ENCODE data around the gene CCL4L2. TPM values are rescaled to one million over a fixed set of nuclear protein-coding genes. Genes with fewer than 3 reads are reported as not detected.
"Not testable (repeated sequence)": the region's sequence is repeated elsewhere in the genome, so short reads cannot be mapped to it uniquely, and the experiment has no call there.

Gene CCL4L2
- polyA plus RNA-seq, 6 donors from 2014 or later: 1.6 to 6.6 TPM; not detected in 4

DNA sequence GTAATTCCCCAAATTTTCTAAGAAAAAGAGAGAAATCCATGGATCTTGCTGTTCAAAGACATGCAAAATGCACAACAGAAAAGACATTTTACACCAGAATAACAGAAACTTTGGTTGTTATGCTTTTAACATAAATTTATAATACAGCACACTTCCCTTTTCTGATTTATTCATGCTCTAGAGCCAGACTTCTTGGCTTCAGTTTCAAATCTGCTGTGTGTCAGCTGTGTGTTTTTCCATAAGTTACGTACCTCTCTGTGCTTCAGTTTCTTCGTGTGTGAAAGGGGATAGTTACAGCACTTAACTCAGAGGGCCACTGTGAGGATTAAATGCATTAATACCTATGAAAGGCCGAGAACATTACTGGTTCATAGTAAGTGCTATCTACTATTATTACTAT is 7.5 kb upstream of the CCL4L2 start:
- H3K9me3 Mint-ChIP-seq: no peaks in the 10 kb centered on the region
- no peak for ATAC-seq (ENCODE audit: low read depth in 2 of 2)
- peak overlapping the region in 1 of 6 donors; percentile 4 for H3K27ac Mint-ChIP-seq
- peaks cover 13 to 28% (median 15%) of the 10 kb centered on the region in 3 donors for H3K27me3 Mint-ChIP-seq
- peaks cover 52 to 78% (median 60%) of the 10 kb centered on the region in 3 donors for H3K4me1 Mint-ChIP-seq
- peak overlapping the region in 4 of 8 donors; percentile 4 to 77 (median 19) for H3K4me3 Mint-ChIP-seq
- H3K36me3 Mint-ChIP-seq: no peaks in the 10 kb centered on the region
- no peak for DNase-seq

GRCh38 chr17:36204724-36205500 is 6.0 kb upstream of the CCL4L2 start:
- H3K4me3 Mint-ChIP-seq: peak overlapping the region in 1 of 8 donors; percentile 8

GRCh38 chr17:36205637-36206485 is 5.0 kb upstream of the CCL4L2 start:
- no peak for ATAC-seq (ENCODE audit: low read depth in 2 of 2)
- peak overlapping the region in 4 of 8 donors; percentile 8 to 68 (median 12) for H3K4me3 Mint-ChIP-seq
- no peaks in the 10 kb centered on the region for H3K9me3 Mint-ChIP-seq
- H3K36me3 Mint-ChIP-seq: no peaks in the 10 kb centered on the region
- H3K27ac Mint-ChIP-seq: peak overlapping the region in 2 of 6 donors; percentile 1 to 54
- peaks cover 13 to 28% (median 15%) of the 10 kb centered on the region in 3 donors for H3K27me3 Mint-ChIP-seq
- DNase-seq: no peak
- H3K4me1 Mint-ChIP-seq: peaks cover 49 to 71% (median 66%) of the 10 kb centered on the region in 3 donors

More at GRCh38 chr17:36204724-36205500, 6.0 kb upstream of the CCL4L2 start:
- ATAC-seq (ENCODE audit: low read depth in 2 of 2) (no peak), DNase-seq (no peak)
- Mint-ChIP-seq H3K36me3 (no peaks in the 10 kb centered on the region), H3K4me1 (peaks cover 47 to 68% (median 57%) of the 10 kb centered on the region in 3 donors), H3K27ac (peak overlapping the region in 1 of 6 donors; percentile 21), H3K9me3 (no peaks in the 10 kb centered on the region), H3K27me3 (peaks cover 13 to 28% (median 15%) of the 10 kb centered on the region in 3 donors)

DNA sequence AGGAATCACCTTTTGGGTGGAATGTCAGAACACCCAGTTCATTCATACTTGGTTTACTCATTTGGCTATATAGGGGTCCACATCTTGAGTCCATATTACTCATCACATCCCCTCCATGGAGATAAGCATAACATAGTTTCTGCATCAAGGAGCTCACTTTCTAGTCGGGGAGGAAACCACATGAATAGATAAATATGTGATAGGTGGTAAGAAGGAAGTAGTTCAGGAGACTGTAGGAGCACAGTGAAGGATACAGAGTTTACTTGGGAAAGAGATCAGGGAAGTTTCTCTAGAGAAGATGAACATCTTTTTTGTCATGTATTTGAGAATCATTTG is 4.4 kb upstream of the CCL4L2 start:
- Mint-ChIP-seq H3K4me3 (peak overlapping the region in 3 of 8 donors; percentile 1 to 83 (median 77)), H3K27me3 (peaks cover 13 to 28% (median 15%) of the 10 kb centered on the region in 3 donors), H3K4me1 (peaks cover 51 to 72% (median 69%) of the 10 kb centered on the region in 3 donors)
- not testable (repeated sequence) for DNase-seq; H3K36me3 Mint-ChIP-seq; H3K27ac Mint-ChIP-seq; ATAC-seq (ENCODE audit: low read depth in 2 of 2); H3K9me3 Mint-ChIP-seq

DNA sequence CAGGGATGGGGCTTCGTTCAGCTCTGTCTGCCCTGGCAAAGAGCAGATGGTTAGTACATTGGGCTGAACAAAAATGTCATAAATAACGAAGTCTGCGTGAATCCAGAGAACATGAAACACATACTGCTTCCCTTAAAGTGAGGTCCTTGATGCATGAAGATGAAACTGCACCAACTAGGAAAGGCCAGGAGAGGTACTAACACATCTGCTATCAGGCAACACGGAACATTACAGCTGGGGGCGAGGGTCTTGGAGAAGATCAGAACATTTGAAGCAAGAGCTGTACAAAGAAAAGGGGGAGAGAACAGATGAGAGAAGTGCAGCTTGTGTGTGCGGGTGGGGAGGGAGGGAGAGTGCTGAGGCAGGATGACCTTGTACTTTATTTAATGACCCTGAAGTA is 3.5 kb upstream of the CCL4L2 start:
- H3K9me3 Mint-ChIP-seq; H3K36me3 Mint-ChIP-seq; ATAC-seq (ENCODE audit: low read depth in 2 of 2); DNase-seq: not testable (repeated sequence)
- peaks cover 49 to 72% (median 69%) of the 10 kb centered on the region in 3 donors for H3K4me1 Mint-ChIP-seq
- peak overlapping the region in 4 of 8 donors; percentile 28 to 83 (median 64) for H3K4me3 Mint-ChIP-seq
- H3K27ac Mint-ChIP-seq: peak overlapping the region in 1 of 6 donors; percentile 74
- H3K27me3 Mint-ChIP-seq: peaks cover 13 to 25% (median 15%) of the 10 kb centered on the region in 3 donors

DNA sequence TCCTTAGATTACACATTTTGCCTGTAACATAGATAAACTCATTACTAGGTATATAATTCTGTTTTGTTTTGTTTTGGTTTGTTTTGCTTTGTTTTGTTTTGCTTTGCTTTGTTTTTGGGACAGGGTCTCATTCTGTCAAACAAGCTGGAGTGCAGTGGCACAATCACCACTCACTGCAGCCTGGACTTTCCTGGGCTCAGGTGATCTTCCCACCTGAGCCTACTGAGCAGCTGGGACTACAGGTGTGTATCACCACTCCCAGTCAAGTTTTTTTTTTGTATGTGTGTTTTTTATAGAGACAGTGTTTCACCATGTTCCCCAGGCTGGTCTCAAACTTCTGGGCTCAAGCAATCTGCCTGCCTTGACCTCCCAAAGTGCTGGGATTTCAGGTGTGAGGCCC is 1.3 kb upstream of the CCL4L2 start:
- Mint-ChIP-seq H3K4me3 (peak overlapping the region in 4 of 8 donors; percentile 19 to 80 (median 50)), H3K27ac (peak overlapping the region in 2 of 6 donors; percentile 19 to 69), H3K36me3 (no peaks in the 10 kb centered on the region), H3K9me3 (no peaks in the 10 kb centered on the region), H3K4me1 (peaks cover 46 to 66% (median 56%) of the 10 kb centered on the region in 3 donors), H3K27me3 (peaks cover 19 to 35% (median 20%) of the 10 kb centered on the region in 3 donors)
- DNase-seq (no peak), ATAC-seq (ENCODE audit: low read depth in 2 of 2) (no peak)

- Mint-ChIP-seq H3K27me3 (peaks cover 7 to 31% (median 16%) of the 10 kb centered on the region in 3 donors), H3K4me3 (peak overlapping the region in 5 of 8 donors; percentile 12 to 57 (median 53)), H3K4me1 (peaks cover 38 to 51% (median 41%) of the 10 kb centered on the region in 3 donors), H3K27ac (peak overlapping the region in 4 of 6 donors; percentile 44 to 62 (median 51))
- not testable (repeated sequence) for H3K9me3 Mint-ChIP-seq; DNase-seq; H3K36me3 Mint-ChIP-seq; ATAC-seq (ENCODE audit: low read depth in 2 of 2)
Measured at GRCh38 chr17:36211484-36212271, 815 bp downstream of the CCL4L2 start.

DNA sequence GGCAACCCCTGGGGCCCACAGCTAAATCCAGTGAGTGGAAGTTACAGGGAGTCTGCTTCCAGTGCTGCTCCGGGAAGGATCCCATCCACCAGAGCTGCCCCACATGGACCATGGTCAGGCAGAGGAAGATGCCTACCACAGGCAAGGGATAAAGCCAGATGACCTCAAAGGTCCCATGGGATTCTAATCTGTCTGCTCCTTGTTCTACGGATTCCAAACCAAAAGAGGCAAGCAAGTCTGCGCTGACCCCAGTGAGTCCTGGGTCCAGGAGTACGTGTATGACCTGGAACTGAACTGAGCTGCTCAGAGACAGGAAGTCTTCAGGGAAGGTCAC is 1.4 kb downstream of the CCL4L2 start:
- Mint-ChIP-seq H3K4me1 (peaks cover 33 to 45% (median 35%) of the 10 kb centered on the region in 3 donors), H3K27ac (peak overlapping the region in 1 of 6 donors; percentile 38), H3K9me3 (no peaks in the 10 kb centered on the region), H3K4me3 (peak overlapping the region in 1 of 8 donors; percentile 53), H3K27me3 (peaks cover 6 to 30% (median 13%) of the 10 kb centered on the region in 3 donors), H3K36me3 (no peaks in the 10 kb centered on the region)
- no peak for DNase-seq
- no peak for ATAC-seq (ENCODE audit: low read depth in 2 of 2)

DNA sequence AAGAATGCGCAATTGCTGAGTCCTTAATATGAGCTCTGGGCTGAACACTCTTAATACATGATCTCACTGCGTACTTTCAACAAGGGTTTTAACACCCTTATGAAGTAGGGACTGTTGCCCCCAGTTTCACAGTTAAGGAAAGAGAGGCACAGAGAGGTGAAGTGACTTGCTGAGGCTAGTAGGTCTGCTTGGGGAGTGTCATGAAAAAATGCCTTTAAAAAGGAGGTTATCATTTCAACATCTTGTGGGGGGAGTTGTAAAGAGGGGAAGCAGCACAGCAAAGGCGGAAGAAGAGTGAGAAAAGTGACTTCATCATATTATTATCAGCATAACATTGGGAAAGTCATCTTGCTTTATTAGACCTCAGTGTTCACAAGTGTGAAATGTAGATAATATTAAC is 2.1 kb downstream of the CCL4L2 start:
- no peak for DNase-seq
- peaks cover 6 to 32% (median 14%) of the 10 kb centered on the region in 3 donors for H3K27me3 Mint-ChIP-seq

DNA sequence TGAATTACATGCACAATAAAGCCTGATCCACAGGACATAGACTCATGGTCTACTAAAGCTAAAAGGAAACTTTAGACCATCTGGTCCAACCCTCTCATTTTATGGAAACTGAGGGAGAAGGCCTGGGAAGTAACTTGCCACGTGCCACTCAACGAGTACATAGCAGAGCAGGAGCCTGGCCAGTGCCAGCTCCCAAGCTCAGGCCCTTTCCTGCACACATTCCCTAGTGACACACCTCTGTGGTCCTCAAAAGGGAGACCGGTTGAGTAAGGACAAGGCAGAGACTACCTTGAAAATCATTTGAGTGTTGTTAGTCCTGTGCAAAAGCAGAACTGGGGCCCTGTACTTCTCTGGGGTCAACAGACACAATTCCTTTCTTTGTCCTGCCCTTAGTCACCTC is 2.8 kb downstream of the CCL4L2 start:
- ATAC-seq (ENCODE audit: low read depth in 2 of 2) (no peak), DNase-seq (no peak)
- Mint-ChIP-seq H3K27ac (no peak overlapping the region), H3K27me3 (peaks cover 11 to 39% (median 15%) of the 10 kb centered on the region in 3 donors), H3K36me3 (peaks cover 0 to 6% of the 10 kb centered on the region in 2 donors), H3K4me3 (no peak overlapping the region), H3K9me3 (peaks cover 0 to 10% (median 3%) of the 10 kb centered on the region in 7 donors), H3K4me1 (peaks cover 29 to 37% (median 31%) of the 10 kb centered on the region in 3 donors)

More for the DNA sequence above, 2.1 kb downstream of the CCL4L2 start:
- no peak for ATAC-seq (ENCODE audit: low read depth in 2 of 2)
- peak overlapping the region in 2 of 6 donors; percentile 7 to 50 for H3K27ac Mint-ChIP-seq
- no peak overlapping the region for H3K4me3 Mint-ChIP-seq
- peaks cover 0 to 2% (median 0%) of the 10 kb centered on the region in 7 donors for H3K9me3 Mint-ChIP-seq
- H3K4me1 Mint-ChIP-seq: peaks cover 29 to 38% (median 31%) of the 10 kb centered on the region in 3 donors
- no peaks in the 10 kb centered on the region for H3K36me3 Mint-ChIP-seq

DNA sequence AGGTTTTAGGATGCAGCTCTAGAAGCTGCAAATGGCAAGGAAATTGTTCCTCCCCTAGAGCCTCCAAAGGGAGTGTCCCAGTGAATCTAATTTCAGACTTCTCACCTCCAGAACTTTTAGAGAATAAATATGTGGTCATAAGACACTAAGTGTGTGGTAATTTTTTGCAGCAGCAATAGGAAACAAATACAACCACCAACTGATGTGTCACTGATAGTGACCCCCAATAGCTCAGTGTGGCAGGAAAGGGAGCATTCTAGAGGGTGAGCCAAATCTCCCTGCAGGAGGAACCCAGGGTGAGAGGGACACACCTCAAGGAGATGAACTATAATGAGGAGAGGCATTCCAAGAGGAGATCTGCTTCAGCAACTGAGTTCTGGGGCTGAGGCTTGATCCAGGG is 4.1 kb downstream of the CCL4L2 start:
- Mint-ChIP-seq H3K36me3 (peaks cover 0 to 12% of the 10 kb centered on the region in 2 donors), H3K27ac (no peak overlapping the region), H3K4me3 (no peak overlapping the region), H3K27me3 (peaks cover 15 to 42% (median 15%) of the 10 kb centered on the region in 3 donors), H3K9me3 (peaks cover 0 to 17% (median 5%) of the 10 kb centered on the region in 7 donors), H3K4me1 (peaks cover 24 to 32% (median 25%) of the 10 kb centered on the region in 3 donors)
- ATAC-seq (ENCODE audit: low read depth in 2 of 2) (no peak), DNase-seq (no peak)

DNA sequence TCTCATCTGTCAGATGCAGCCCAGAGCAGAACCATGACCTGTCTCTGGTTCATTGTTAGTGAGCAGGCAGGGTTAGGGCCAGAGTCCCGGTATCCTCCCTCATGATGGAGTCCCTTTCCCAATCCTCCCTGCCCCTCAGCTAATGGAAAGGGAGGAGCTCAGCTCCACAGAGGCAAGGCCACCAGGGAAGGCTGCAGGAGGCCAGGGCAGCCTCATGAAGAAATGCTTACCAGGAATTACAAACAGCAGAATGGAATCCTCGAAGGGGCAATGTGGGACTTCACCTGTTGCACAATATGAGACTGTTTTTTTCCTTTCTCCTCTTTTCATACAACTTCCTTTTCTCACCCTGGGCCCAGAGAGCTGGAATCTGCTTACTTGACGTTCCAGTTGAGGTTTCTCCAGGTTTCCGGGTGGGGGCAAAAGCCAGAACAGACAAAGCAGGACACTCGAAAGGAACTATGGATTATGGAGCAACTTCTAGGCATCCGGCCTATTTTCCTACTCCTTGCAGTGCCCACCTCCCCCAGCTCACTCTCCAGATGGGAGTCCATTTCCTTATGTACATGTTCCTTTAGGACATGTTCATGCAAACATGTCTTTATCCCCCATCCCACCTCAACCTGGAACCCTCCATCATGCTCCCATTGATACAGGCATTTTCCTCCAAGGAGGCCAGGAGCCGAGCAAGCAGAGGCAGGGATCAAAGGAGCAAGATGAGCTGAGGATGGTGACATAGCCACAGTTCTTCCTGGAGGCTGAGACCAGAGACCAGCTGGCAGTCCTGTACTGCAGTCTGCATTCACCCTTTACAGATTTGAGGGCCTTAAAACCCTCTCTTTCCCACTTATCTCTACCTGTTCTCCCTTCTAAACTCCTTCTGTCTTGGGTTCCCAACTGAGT is 4.8 kb downstream of the CCL4L2 start:
- H3K9me3 Mint-ChIP-seq: peaks cover 0 to 17% (median 5%) of the 10 kb centered on the region in 7 donors
- H3K36me3 Mint-ChIP-seq: peaks cover 0 to 12% of the 10 kb centered on the region in 2 donors
- DNase-seq; H3K4me3 Mint-ChIP-seq; ATAC-seq (ENCODE audit: low read depth in 2 of 2): not testable (repeated sequence)
- peaks cover 15 to 42% (median 15%) of the 10 kb centered on the region in 3 donors for H3K27me3 Mint-ChIP-seq
- peak overlapping the region in 1 of 6 donors; percentile 54 for H3K27ac Mint-ChIP-seq
- peaks cover 17 to 25% (median 18%) of the 10 kb centered on the region in 3 donors for H3K4me1 Mint-ChIP-seq
